ENCODE measurements around the gene DAB2IP.
A peak's percentile ranks its signal among the peaks of the same experiment; 100 is the strongest.

DAB2IP gene

DNA sequence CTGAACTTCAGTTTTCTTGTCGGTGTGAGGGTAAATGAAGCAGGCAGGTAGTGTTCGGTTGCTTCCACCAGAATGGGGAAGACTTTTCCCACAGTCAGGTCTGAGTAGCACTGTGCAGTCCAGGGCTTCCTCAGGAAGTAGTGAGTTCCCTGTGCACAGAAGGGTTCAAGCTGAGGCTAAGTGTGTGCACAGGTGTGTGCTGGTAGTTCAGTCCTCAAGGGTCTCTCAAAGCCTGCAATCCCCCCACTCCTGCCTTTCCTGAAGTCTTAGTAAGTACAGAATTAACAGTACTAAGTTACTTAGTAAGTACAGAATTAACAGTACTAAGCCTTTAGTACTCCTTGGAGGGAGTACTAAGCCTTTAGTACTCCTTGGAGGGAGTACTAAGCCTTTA is 1.4 kb downstream of the DAB2IP start:
- ChIA-PET POLR2A (no interaction called here), CTCF (interaction anchor here (1.0 to 1.5 kb wide), 5 partner anchors 11 to 31 kb away, joined by 3 to 7 read pairs (median 4); no protein-coding TSS in a partner anchor)
- no peaks in the 10 kb centered on the region for H3K9me3 ChIP-seq (ENCODE audit: control extremely low read depth in 1 of 5, control insufficient read depth in 4 of 5, insufficient read depth in 2 of 5, low read depth in 1 of 5, low read length in 4 of 5)
- no peak for DNase-seq
- H3K4me3 ChIP-seq (ENCODE audit: control insufficient read depth in 1 of 7, extremely low read depth in 1 of 7, insufficient read depth in 4 of 7, low read depth in 2 of 7, low read length in 6 of 7), result peak overlapping the region in 4 of 7 experiments; percentile 47 to 74 (median 70)
- H3K36me3 ChIP-seq (ENCODE audit: control insufficient read depth in 4 of 4, insufficient read depth in 4 of 4, low read length in 3 of 4), result no peaks in the 10 kb centered on the region
- 0% methylated on average over 2 of the region's 2 CpGs for WGBS (ENCODE audit: insufficient coverage)
- H3K4me1 ChIP-seq (ENCODE audit: control extremely low read depth in 1 of 4, control insufficient read depth in 4 of 4, insufficient read depth in 4 of 4, low read length in 3 of 4), result peaks cover 0 to 41% (median 36%) of the 10 kb centered on the region in 4 experiments
- no peak overlapping the region for H3K27ac ChIP-seq (ENCODE audit: insufficient read depth in 1 of 2, low read depth in 1 of 2, low read length in 2 of 2, poor library complexity in 1 of 2, severe bottlenecking in 2 of 2)
- peaks cover 0 to 49% (median 12%) of the 10 kb centered on the region in 5 experiments for H3K27me3 ChIP-seq (replicated peaks in 2 of 5; ENCODE audit: control insufficient read depth in 4 of 5, insufficient read depth in 5 of 5, low read length in 4 of 5)

DNA sequence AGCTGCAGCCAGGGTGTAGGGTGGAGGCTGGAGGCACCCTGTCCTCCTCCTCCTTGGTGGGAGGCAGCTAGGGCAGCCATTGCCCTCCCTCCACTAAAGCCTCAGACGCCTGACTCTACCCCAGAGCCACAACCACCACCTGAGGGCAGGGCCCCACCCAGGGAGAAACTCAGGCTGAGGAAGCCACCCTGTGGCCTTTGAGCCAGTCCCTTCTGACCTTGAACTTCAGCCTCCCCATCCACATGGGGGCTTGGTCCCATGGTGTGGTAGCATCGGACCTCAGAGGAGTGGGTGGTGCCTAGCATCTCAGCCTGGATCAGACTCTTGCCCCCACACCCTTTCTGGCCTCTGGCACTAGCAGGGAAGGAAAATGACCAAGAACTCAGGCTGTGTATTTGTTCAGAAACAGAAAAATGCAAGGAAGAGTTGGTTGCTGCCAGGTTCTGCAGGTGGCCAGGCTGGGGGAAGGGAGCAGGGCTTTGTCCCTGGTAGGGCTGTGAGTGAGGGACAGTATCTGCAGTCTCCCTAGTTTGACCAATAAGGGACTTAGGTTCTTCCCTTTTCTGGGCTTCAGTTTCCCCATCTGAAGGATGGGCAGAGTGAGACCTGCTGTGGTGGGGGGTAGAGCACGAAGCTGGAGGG is 3.2 kb downstream of the DAB2IP start:
- H3K4me1 ChIP-seq (ENCODE audit: control extremely low read depth in 1 of 4, control insufficient read depth in 4 of 4, insufficient read depth in 4 of 4, low read length in 3 of 4), result peaks cover 0 to 34% (median 33%) of the 10 kb centered on the region in 4 experiments
- CTCF ChIA-PET, result interaction anchor here (1.1 to 1.4 kb wide), 2 partner anchors 19 to 29 kb away, joined by 4 to 7 read pairs; no protein-coding TSS in a partner anchor

DNA sequence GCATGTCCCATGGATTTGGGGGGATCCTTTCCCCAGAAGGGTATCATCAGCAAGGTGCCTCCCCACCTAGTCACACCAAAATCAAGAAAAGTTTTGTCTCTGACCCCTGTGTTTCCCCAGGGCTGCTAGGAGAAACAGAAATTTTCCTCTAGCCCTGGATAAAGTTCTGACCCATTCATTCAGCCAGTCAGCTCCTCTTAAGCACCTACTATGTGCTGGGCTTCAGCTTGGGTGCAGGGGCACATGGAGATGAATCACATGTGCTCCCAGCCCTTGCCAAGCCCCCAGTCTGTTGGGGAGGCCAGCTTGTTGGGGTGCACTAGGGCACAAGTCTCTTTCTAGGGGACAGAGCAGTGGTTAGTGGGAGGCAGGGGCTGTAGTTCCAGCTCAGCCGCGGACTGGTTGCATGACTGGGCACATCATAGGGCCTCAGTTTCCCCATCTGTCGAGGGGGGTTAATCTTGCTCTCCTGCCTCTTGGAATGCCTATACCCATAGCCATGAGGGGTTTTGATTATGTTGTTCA is 3.9 kb downstream of the DAB2IP start:
- POLR2A ChIA-PET, result no interaction called here

More for the DNA sequence above, 3.2 kb downstream of the DAB2IP start:
- no peak overlapping the region for H3K4me3 ChIP-seq (ENCODE audit: control insufficient read depth in 1 of 7, extremely low read depth in 1 of 7, insufficient read depth in 4 of 7, low read depth in 2 of 7, low read length in 6 of 7)
- H3K27me3 ChIP-seq (replicated peaks in 2 of 5; ENCODE audit: control insufficient read depth in 4 of 5, insufficient read depth in 5 of 5, low read length in 4 of 5), result peaks cover 0 to 49% (median 12%) of the 10 kb centered on the region in 5 experiments
- no peak overlapping the region for H3K27ac ChIP-seq (ENCODE audit: insufficient read depth in 1 of 2, low read depth in 1 of 2, low read length in 2 of 2, poor library complexity in 1 of 2, severe bottlenecking in 2 of 2)
- no peak for DNase-seq
- 92% methylated on average over 2 of the region's 3 CpGs for WGBS (ENCODE audit: insufficient coverage)
- H3K36me3 ChIP-seq (ENCODE audit: control insufficient read depth in 4 of 4, insufficient read depth in 4 of 4, low read length in 3 of 4), result no peaks in the 10 kb centered on the region
- no peaks in the 10 kb centered on the region for H3K9me3 ChIP-seq (ENCODE audit: control extremely low read depth in 1 of 5, control insufficient read depth in 4 of 5, insufficient read depth in 2 of 5, low read depth in 1 of 5, low read length in 4 of 5)
- POLR2A ChIA-PET, result no interaction called here

GRCh38 chr9:121656941-121657470 is 5.6 kb downstream of the DAB2IP start:
- Histone ChIP-seq H3K27ac (ENCODE audit: insufficient read depth in 1 of 2, low read depth in 1 of 2, low read length in 2 of 2, poor library complexity in 1 of 2, severe bottlenecking in 2 of 2) (no peak overlapping the region), H3K27me3 (replicated peaks in 2 of 5; ENCODE audit: control insufficient read depth in 4 of 5, insufficient read depth in 5 of 5, low read length in 4 of 5) (peaks cover 0 to 35% (median 12%) of the 10 kb centered on the region in 5 experiments), H3K4me1 (ENCODE audit: control extremely low read depth in 1 of 4, control insufficient read depth in 4 of 4, insufficient read depth in 4 of 4, low read length in 3 of 4) (peaks cover 0 to 10% (median 10%) of the 10 kb centered on the region in 4 experiments), H3K9me3 (ENCODE audit: control extremely low read depth in 1 of 5, control insufficient read depth in 4 of 5, insufficient read depth in 2 of 5, low read depth in 1 of 5, low read length in 4 of 5) (no peaks in the 10 kb centered on the region), H3K4me3 (ENCODE audit: control insufficient read depth in 1 of 7, extremely low read depth in 1 of 7, insufficient read depth in 4 of 7, low read depth in 2 of 7, low read length in 6 of 7) (no peak overlapping the region), H3K36me3 (ENCODE audit: control insufficient read depth in 4 of 4, insufficient read depth in 4 of 4, low read length in 3 of 4) (no peaks in the 10 kb centered on the region)
- ChIA-PET POLR2A (interaction anchor here (0.6 kb wide), 1 partner anchor 11 kb away, joined by 4 read pairs; no protein-coding TSS in a partner anchor), CTCF (interaction anchor here (0.7 to 5.0 kb wide), 4 partner anchors 13 to 37 kb away, joined by 3 to 19 read pairs (median 6); no protein-coding TSS in a partner anchor)
- no peak for DNase-seq
- 93% methylated on average over 5 of the region's 5 CpGs for WGBS (ENCODE audit: insufficient coverage)

More for the DNA sequence above, 3.9 kb downstream of the DAB2IP start:
- H3K4me3 ChIP-seq (ENCODE audit: control insufficient read depth in 1 of 7, extremely low read depth in 1 of 7, insufficient read depth in 4 of 7, low read depth in 2 of 7, low read length in 6 of 7), result no peak overlapping the region
- no peak overlapping the region for H3K27ac ChIP-seq (ENCODE audit: insufficient read depth in 1 of 2, low read depth in 1 of 2, low read length in 2 of 2, poor library complexity in 1 of 2, severe bottlenecking in 2 of 2)
- H3K9me3 ChIP-seq (ENCODE audit: control extremely low read depth in 1 of 5, control insufficient read depth in 4 of 5, insufficient read depth in 2 of 5, low read depth in 1 of 5, low read length in 4 of 5), result no peaks in the 10 kb centered on the region
- CTCF ChIA-PET, result interaction anchor here (0.6 to 5.0 kb wide), 2 partner anchors 25 to 96 kb away, joined by 3 to 19 read pairs; no protein-coding TSS in a partner anchor
- 100% methylated on average over 2 of the region's 3 CpGs for WGBS (ENCODE audit: insufficient coverage)
- peaks cover 0 to 27% (median 27%) of the 10 kb centered on the region in 4 experiments for H3K4me1 ChIP-seq (ENCODE audit: control extremely low read depth in 1 of 4, control insufficient read depth in 4 of 4, insufficient read depth in 4 of 4, low read length in 3 of 4)
- H3K36me3 ChIP-seq (ENCODE audit: control insufficient read depth in 4 of 4, insufficient read depth in 4 of 4, low read length in 3 of 4), result no peaks in the 10 kb centered on the region
- DNase-seq, result no peak
- H3K27me3 ChIP-seq (replicated peaks in 2 of 5; ENCODE audit: control insufficient read depth in 4 of 5, insufficient read depth in 5 of 5, low read length in 4 of 5), result peaks cover 0 to 49% (median 12%) of the 10 kb centered on the region in 5 experiments

DNA sequence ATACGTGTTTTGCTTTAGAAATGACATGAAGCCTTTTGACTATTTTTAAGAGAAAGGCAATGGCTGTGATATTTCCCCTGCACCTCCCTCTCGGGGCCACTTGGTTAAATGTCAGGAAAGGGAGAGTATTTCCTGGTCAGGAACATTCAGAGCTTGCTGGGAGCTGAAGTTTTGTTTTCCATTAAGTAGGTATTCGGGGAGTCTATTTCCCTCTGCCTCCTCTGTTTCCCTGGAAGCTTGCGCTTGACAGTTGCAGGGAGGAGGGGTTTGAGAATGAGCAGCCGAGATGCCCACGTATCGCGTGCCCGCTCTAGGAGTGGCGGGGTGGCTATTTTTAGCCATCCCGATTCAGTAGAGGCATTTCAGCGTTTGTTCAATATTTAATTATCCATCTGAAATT is 6.7 kb downstream of the DAB2IP start:
- H3K36me3 ChIP-seq (ENCODE audit: control insufficient read depth in 4 of 4, insufficient read depth in 4 of 4, low read length in 3 of 4), result no peaks in the 10 kb centered on the region
- no peak overlapping the region for H3K4me3 ChIP-seq (ENCODE audit: control insufficient read depth in 1 of 7, extremely low read depth in 1 of 7, insufficient read depth in 4 of 7, low read depth in 2 of 7, low read length in 6 of 7)
- H3K27me3 ChIP-seq (replicated peaks in 2 of 5; ENCODE audit: control insufficient read depth in 4 of 5, insufficient read depth in 5 of 5, low read length in 4 of 5), result peaks cover 0 to 24% (median 4%) of the 10 kb centered on the region in 5 experiments
- DNase-seq, result no peak
- H3K27ac ChIP-seq (ENCODE audit: insufficient read depth in 1 of 2, low read depth in 1 of 2, low read length in 2 of 2, poor library complexity in 1 of 2, severe bottlenecking in 2 of 2), result no peak overlapping the region
- ChIA-PET CTCF (interaction anchor here (0.8 to 5.0 kb wide), 4 partner anchors 16 to 29 kb away, joined by 4 to 19 read pairs (median 7); no protein-coding TSS in a partner anchor), POLR2A (no interaction called here)
- no peaks in the 10 kb centered on the region for H3K9me3 ChIP-seq (ENCODE audit: control extremely low read depth in 1 of 5, control insufficient read depth in 4 of 5, insufficient read depth in 2 of 5, low read depth in 1 of 5, low read length in 4 of 5)
- no peaks in the 10 kb centered on the region for H3K4me1 ChIP-seq (ENCODE audit: control extremely low read depth in 1 of 4, control insufficient read depth in 4 of 4, insufficient read depth in 4 of 4, low read length in 3 of 4)
- 100% methylated on average over 6 of the region's 12 CpGs for WGBS (ENCODE audit: insufficient coverage)

- peaks cover 0 to 22% (median 0%) of the 10 kb centered on the region in 5 experiments for H3K27me3 ChIP-seq (replicated peaks in 2 of 5; ENCODE audit: control insufficient read depth in 4 of 5, insufficient read depth in 5 of 5, low read length in 4 of 5)
- no peak overlapping the region for H3K4me3 ChIP-seq (ENCODE audit: control insufficient read depth in 1 of 7, extremely low read depth in 1 of 7, insufficient read depth in 4 of 7, low read depth in 2 of 7, low read length in 6 of 7)
- H3K9me3 ChIP-seq (ENCODE audit: control extremely low read depth in 1 of 5, control insufficient read depth in 4 of 5, insufficient read depth in 2 of 5, low read depth in 1 of 5, low read length in 4 of 5), result no peaks in the 10 kb centered on the region
- ChIA-PET CTCF (interaction anchor here (0.8 to 5.0 kb wide), 4 partner anchors 16 to 29 kb away, joined by 4 to 19 read pairs (median 7); no protein-coding TSS in a partner anchor), POLR2A (no interaction called here)
- no peaks in the 10 kb centered on the region for H3K36me3 ChIP-seq (ENCODE audit: control insufficient read depth in 4 of 4, insufficient read depth in 4 of 4, low read length in 3 of 4)
- H3K27ac ChIP-seq (ENCODE audit: insufficient read depth in 1 of 2, low read depth in 1 of 2, low read length in 2 of 2, poor library complexity in 1 of 2, severe bottlenecking in 2 of 2), result no peak overlapping the region
- DNase-seq, result no peak
- 97% methylated on average over 10 of the region's 10 CpGs for WGBS (ENCODE audit: insufficient coverage)
- H3K4me1 ChIP-seq (ENCODE audit: control extremely low read depth in 1 of 4, control insufficient read depth in 4 of 4, insufficient read depth in 4 of 4, low read length in 3 of 4), result no peaks in the 10 kb centered on the region
These were observed 7.2 kb downstream of the DAB2IP start for GRCh38 chr9:121658591-121658990.
